K562 (cell line): ENCODE data around the gene LIMCH1. TPM values are rescaled to one million over a fixed set of nuclear protein-coding genes. Genes with fewer than 3 reads are reported as not detected.

Experiments
- ATAC-seq: fragments of 200-7000 bp; cut with Tn5 transposase; 3 replicates; pipeline ENCODE4 v1.9.1; 2020; ENCODE audit warnings: moderate library complexity
- BruUV-seq: library from RNA; stranded (reverse); fragments of 400-500 nt; replicated peaks from 2 replicates; lab custom pipeline; 2021; lab: Mats Ljungman, UMichigan
- CTCF ChIA-PET: fragments of 300-600 bp; formaldehyde crosslinking; extraction: SDS; loops from one replicate; lab custom pipeline; 2021; ENCODE audit warnings: low intra/inter-chr PET ratio; lab: Yijun Ruan, JAX
- POLR2A ChIA-PET: fragments of 300-600, 350-650 bp; sonication (Branson Sonifier 250); formaldehyde crosslinking; extraction: SDS; loops from one replicate; lab custom pipeline; 2021; ENCODE audit warnings: antibody characterized with exemption, inconsistent platforms; lab: Yijun Ruan, JAX
- DNase-seq, 4 experiments: peaks; one replicate each; pipeline versions ENCODE4 v3.0.0 to v3.0.0-alpha.2; 2011 to 2018; ENCODE audit warnings: low spot score in 3 of 4, mixed read lengths in 3 of 4; ENCODE audit errors: extremely low read depth in 1 of 4
- FAIRE-seq: peaks from 2 replicates; lab custom pipeline; 2011; peaks lifted over from hg19 to GRCh38; lab: Jason Lieb, UNC
- H2AFZ ChIP-seq: 2 replicates; pipeline ENCODE4 v1.6.0; 2011; ENCODE audit warnings: low read depth, low read length, control low read depth, inconsistent platforms
- H3K27ac ChIP-seq: fragments of 200-600 bp; 3 replicates; pipeline ENCODE4 v1.8.0; 2011; ENCODE audit warnings: low read depth, mild to moderate bottlenecking, control low read depth, inconsistent platforms, low read length, moderate library complexity, mixed read lengths; ENCODE audit errors: extremely low read depth
- H3K27me3 ChIP-seq, 2 experiments: fragments of 300-600 bp in 1 of 2; 2 replicates in 1 of 2; 3 replicates in 1 of 2; pipeline versions ENCODE4 v1.6.0 to v1.8.0; 2011; ENCODE audit warnings: inconsistent platforms in 2 of 2, low read length in 2 of 2, mild to moderate bottlenecking in 1 of 2, mixed read lengths in 1 of 2, moderate library complexity in 1 of 2; ENCODE audit not compliant: control insufficient read depth in 2 of 2, insufficient read depth in 2 of 2
- H3K36me3 ChIP-seq: fragments of 300-600 bp; 3 replicates; pipeline ENCODE4 v1.8.0; 2011; ENCODE audit warnings: mild to moderate bottlenecking, low read length, inconsistent platforms; ENCODE audit not compliant: control insufficient read depth, insufficient read depth
- H3K4me1 ChIP-seq, 2 experiments: fragments of 200-600 bp in 1 of 2; replicated peaks in 1 of 2; 2 replicates in 1 of 2; 3 replicates in 1 of 2; pipeline versions ENCODE4 v1.5.1 to v1.8.0; 2011; ENCODE audit warnings: inconsistent platforms in 2 of 2, low read length in 2 of 2, mild to moderate bottlenecking in 1 of 2, mixed read lengths in 1 of 2, moderate library complexity in 1 of 2; ENCODE audit not compliant: control insufficient read depth in 2 of 2, insufficient read depth in 2 of 2
- H3K4me2 ChIP-seq: 2 replicates; pipeline ENCODE4 v1.6.1; 2011; ENCODE audit warnings: low read length, control low read depth, inconsistent platforms, mixed read lengths; ENCODE audit not compliant: insufficient read depth
- H3K4me3 ChIP-seq: fragments of 200-600 bp; sonication (generic), shearing (Covaris generic); 2 replicates; pipeline ENCODE4 v1.5.1; 2016; ENCODE audit warnings: control low read depth, inconsistent platforms
- H3K79me2 ChIP-seq: fragments of 200-600 bp; 3 replicates; pipeline ENCODE4 v1.8.0; 2011; ENCODE audit warnings: low read length, inconsistent platforms; ENCODE audit not compliant: control insufficient read depth, insufficient read depth
- H3K9ac ChIP-seq, 2 experiments: 2 replicates each; pipeline versions ENCODE4 v1.6.0 to v1.6.1; 2011; ENCODE audit warnings: low read depth in 2 of 2, low read length in 2 of 2, control low read depth in 1 of 2, inconsistent platforms in 1 of 2, mild to moderate bottlenecking in 1 of 2, mixed read lengths in 1 of 2; ENCODE audit not compliant: insufficient read depth in 1 of 2
- H3K9me1 ChIP-seq: one replicate; pipeline ENCODE4 v1.6.0; 2011; ENCODE audit warnings: inconsistent platforms, mild to moderate bottlenecking, low read length, moderate library complexity; ENCODE audit not compliant: control insufficient read depth, insufficient read depth
- H3K9me3 ChIP-seq: replicated peaks from 2 replicates; pipeline ENCODE4 v1.5.1; 2011; ENCODE audit warnings: low read depth, low read length, inconsistent platforms; ENCODE audit not compliant: control insufficient read depth, insufficient read depth
- H4K20me1 ChIP-seq: replicated peaks from 2 replicates; pipeline ENCODE4 v1.6.1; 2011; ENCODE audit warnings: low read length, inconsistent platforms, mixed read lengths; ENCODE audit not compliant: control insufficient read depth, insufficient read depth
- ATF1 ChIP-seq, 2 experiments: fragments of 450-650 bp in 1 of 2; IDR thresholded peaks; 2 replicates each; pipeline ENCODE4 v1.6.1; 2016; ENCODE audit warnings: missing compliant biosample characterization in 1 of 2, missing genetic modification characterization in 1 of 2
- DDX20 ChIP-seq: fragments of 450-650 bp; IDR thresholded peaks from 2 replicates; pipeline ENCODE4 v1.6.1; 2016; ENCODE audit warnings: missing genetic modification characterization, low read depth, mild to moderate bottlenecking, missing compliant biosample characterization, moderate library complexity
- GABPB1 ChIP-seq: sonication (generic); formaldehyde crosslinking; IDR thresholded peaks from 2 replicates; pipeline ENCODE4 v1.8.0; 2022; ENCODE audit warnings: mild to moderate bottlenecking, missing genetic modification reagents
- GMEB1 ChIP-seq: fragments of 250-450 bp; sonication (Bioruptor Pico); IDR thresholded peaks from 2 replicates; pipeline ENCODE4 v1.4.0; 2020; ENCODE audit warnings: mild to moderate bottlenecking
- ZNF384 ChIP-seq: IDR thresholded peaks from 2 replicates; pipeline ENCODE4 v1.6.1; 2012; ENCODE audit warnings: low read depth, low read length, improper control_type of control experiment
- WGBS: fragments of 100-300 bp; shearing (Covaris generic); methylation state at CpG from one replicate; pipeline ENCODE4 v1.1.6; 2016; ENCODE audit warnings: low coverage, mixed read lengths; ENCODE audit not compliant: insufficient coverage; ENCODE audit errors: missing lambda C conversion rate; 5-methylcytosine and 5-hydroxymethylcytosine counted together
- in situ Hi-C: fragments of 300-500 bp; cut with MboI; formaldehyde crosslinking; loops from 4 replicates; pipeline ENCODE4 v1.15.0; 2018; ENCODE audit warnings: inconsistent platforms, mixed read lengths
- intact Hi-C: fragments of 100-400 bp; cut with micrococcal nuclease; formaldehyde crosslinking; loops from 2 replicates; pipeline ENCODE4 v1.14.2; 2022
- polyA plus RNA-seq, 8 experiments: library from polyadenylated mRNA; depleted of rRNA in 4 of 8; stranded (reverse) in 5 of 8; unstranded in 3 of 8; fragments of >200 nt; fragmentation: Nextera tagmentation in 2 of 8; fragmentation: Illumina TruSeq in 1 of 8; extraction: Ambion mirVana in 2 of 8; extraction: Trizol in 1 of 8; gene quantifications; 2 replicates each; pipeline versions ENCODE4 v1.2.1 to v1.2.3, GENCODE V29; 2011 to 2014; ENCODE audit warnings: inconsistent platforms in 1 of 8, missing spikeins in 1 of 8
- total RNA-seq, 7 experiments: library from RNA; depleted of rRNA in 6 of 7; stranded (reverse); fragments of >200 nt in 6 of 7; fragmentation: Illumina TruSeq in 2 of 7; extraction: Trizol in 2 of 7; gene quantifications; 2 replicates each; pipeline versions ENCODE4 v1.2.1 to v1.2.3, GENCODE V29; 2011 to 2021; ENCODE audit warnings: low replicate concordance in 1 of 7

LIMCH1 gene
- total and polyA plus RNA-seq, 9 of the 15 experiments (the other 6 are each of a cell fraction or from before 2014, with no cell fraction given) = 0.35 TPM; not detected in 8

GRCh38 chr4:41549478-41549877 lies 11.5 kb downstream of the LIMCH1 start:
- in situ Hi-C loops (no loop called here), intact Hi-C loops (no loop called here)
- H4K20me1 ChIP-seq = no peaks in the 10 kb centered on the region
- H3K4me2 ChIP-seq = no peak overlapping the region
- H3K79me2 ChIP-seq = no peaks in the 10 kb centered on the region
- TF ChIP-seq ZNF384 (no peak), GABPB1 (CRISPR knock-in tag) (no peak), GMEB1 (CRISPR knock-in tag) (no peak), ATF1 (CRISPR knock-in tag; IDR thresholded peaks at IDR 0.05) (no peak), ATF1 (tag; IDR thresholded peaks at IDR 0.05) (no peak), DDX20 (tag) (no peak)
- TF ChIP-seq, all 486 proteins: peak for 0
- no peaks in the 10 kb centered on the region for H3K27me3 ChIP-seq
- no peak overlapping the region for H3K27ac ChIP-seq
- BruUV-seq = no TSS peak
- DNase-seq = no peak
- no peaks in the 10 kb centered on the region for H3K9me1 ChIP-seq
- H3K4me3 ChIP-seq = no peak overlapping the region
- H2AFZ ChIP-seq = no peak overlapping the region
- POLR2A ChIA-PET = interaction anchor here (0.6 kb wide), 1 partner anchor 412 kb away, joined by 3 read pairs; no protein-coding TSS in a partner anchor
- no peak for ATAC-seq
- CTCF ChIA-PET = no interaction called here
- H3K36me3 ChIP-seq = no peaks in the 10 kb centered on the region
- no peaks in the 10 kb centered on the region for H3K9me3 ChIP-seq
- H3K9ac ChIP-seq = no peak overlapping the region
- no peaks in the 10 kb centered on the region for H3K4me1 ChIP-seq
- no peak for FAIRE-seq
- WGBS = 0% methylated on average over 3 of the region's 3 CpGs
